GM12801 (cell line): ENCODE results near the gene TMCC3.

Experiments
- CTCF ChIP-seq: IDR thresholded peaks from one replicate; pipeline ENCODE4 v1.5.1; 2011; ENCODE audit warnings: control low read depth; ENCODE audit not compliant: insufficient read length; ENCODE audit errors: extremely low read depth

TMCC3 gene

GRCh38 chr12:94593822-94594442 lies 56.4 kb downstream of the TMCC3 start:
- no peak for TF ChIP-seq CTCF

DNA sequence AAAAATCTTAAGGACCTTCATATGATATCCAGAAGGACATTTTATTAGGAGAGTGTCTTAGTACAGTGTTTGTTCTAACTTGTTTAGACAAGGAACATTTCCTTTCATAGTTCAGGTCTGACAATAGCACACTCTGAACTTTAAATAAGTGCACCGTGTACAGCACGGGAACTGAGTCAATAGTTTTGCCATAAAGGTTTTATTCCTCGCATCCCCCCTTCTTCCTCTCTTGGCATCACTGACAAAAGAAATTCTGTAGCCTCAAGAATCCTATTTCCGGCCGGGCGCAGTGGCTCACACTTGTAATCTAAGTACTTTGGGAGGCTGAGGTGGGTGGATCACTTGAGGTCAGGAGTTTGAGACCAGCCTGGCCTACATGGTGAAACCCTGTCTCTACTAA lies 58.3 kb downstream of the TMCC3 start:
- TF ChIP-seq CTCF, result no peak

- no peak for TF ChIP-seq CTCF
Observed at GRCh38 chr12:94590428-94590827, 59.9 kb downstream of the TMCC3 start.

DNA sequence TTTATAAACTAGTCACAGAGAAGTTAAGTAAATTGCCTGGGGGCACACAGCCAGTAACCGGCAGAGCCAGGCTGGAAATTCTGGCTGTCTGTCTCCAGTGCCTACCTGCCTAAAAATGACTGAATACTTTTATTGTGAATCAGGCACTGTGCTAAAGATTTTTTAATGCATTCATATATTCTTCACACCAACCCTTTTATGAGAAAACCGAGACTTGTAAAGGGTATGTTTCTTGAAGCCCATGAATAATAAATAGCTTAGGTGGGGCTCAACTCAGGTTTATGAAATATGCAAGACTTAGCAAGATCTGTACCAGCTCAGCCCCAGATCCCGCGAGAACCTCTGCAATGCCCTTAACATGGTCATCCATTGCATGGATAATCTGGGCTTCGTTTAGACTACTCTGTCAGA lies 60.8 kb downstream of the TMCC3 start:
- no peak for TF ChIP-seq CTCF

GRCh38 chr12:94588346-94588745 lies 62.0 kb downstream of the TMCC3 start:
- no peak for TF ChIP-seq CTCF

- TF ChIP-seq CTCF, result no peak
Observed at GRCh38 chr12:94587266-94588241, 62.8 kb downstream of the TMCC3 start.

- TF ChIP-seq CTCF, result no peak
Observed at GRCh38 chr12:94586589-94587259, 63.6 kb downstream of the TMCC3 start.
